SKM-1 treated with dmso at 0.1 percent for 144 hours (cell line): Measurements from ENCODE around the gene CDKAL1.
"Not testable (repeated sequence)": the region's sequence is repeated elsewhere in the genome, so short reads cannot be mapped to it uniquely, and the experiment has no call there.

ENCODE experiments used
- DNase-seq: peaks from one replicate; lab custom pipeline; 2025; ENCODE audit not compliant: unreplicated experiment; lab: John Stamatoyannopoulos, UW

The CDKAL1 gene

DNA sequence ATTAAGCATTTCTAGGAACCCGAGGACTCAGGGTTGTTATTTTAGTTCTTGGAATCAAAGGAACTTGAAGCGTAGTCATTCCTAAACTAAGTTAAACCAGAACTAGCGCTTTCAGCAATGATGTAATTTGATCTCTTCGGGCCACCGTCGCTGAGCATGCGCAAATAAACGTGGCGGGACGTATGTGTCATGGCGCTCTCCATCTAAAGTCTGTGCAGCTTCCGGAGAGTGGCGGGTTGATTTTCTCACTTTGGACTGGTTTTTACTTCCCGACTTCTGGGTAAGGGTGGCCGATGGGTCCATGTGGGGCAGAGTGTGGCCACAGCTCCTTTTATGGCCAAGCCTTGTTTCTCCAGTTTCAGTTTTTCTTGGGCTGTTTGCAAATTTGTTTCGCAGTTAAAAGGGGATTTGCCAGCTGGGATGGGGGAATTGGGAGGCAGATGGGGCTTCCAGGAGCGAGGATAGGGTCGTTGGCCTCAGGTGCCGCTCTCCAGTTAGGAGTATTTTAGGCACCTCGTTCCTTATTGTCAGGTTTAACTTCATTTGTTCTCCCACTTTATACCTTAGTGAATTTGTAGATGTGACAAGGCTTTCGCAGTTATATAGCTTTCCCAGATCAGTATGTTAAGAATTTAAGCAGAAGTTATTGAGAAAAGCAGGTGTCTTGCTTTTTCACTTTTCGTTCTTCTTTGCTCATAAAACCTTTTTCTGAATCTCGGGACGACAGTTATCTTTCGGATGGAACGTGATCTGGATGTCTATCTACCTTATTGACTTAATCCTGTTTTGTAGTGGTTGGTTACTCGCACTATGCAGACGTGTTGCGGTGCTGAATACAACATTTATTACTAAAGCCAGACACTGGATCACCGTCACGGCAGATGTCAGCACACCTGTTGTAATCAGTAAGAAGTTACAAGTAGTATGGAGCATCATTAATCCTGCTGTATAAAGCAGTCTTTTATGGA is at the start of gene CDKAL1:
CDKAL1 (plus strand) TSS at position 163 of the 968 bp plus-strand sequence. CDS start 11,894 bp downstream, outside the sequence.
- DNase-seq = peak; percentile 66

GRCh38 chr6:20486641-20487040 is 47.6 kb upstream of the CDKAL1 start:
- no peak for DNase-seq

- no peak for DNase-seq
Measured at GRCh38 chr6:20487669-20488375, 46.4 kb upstream of the CDKAL1 start.

DNA sequence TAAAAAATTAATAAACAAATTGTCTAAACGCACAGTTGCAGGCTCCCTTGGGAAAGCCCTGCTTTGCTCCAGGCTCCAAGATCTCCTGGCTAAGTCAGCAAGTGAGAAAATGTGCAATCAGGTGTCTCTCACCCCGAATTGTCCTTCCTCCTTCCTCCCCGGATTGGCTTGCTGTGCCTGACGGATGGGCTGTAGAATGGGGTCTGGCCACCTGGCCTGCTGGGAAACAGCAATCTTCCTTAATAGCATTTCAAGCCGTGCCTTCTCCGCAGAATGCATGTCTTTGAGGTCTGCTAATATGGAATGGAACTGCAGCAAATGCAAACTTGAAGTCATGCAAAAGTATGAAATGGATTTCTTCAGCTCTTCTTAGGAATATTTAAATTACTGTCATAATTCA is 43.7 kb upstream of the CDKAL1 start:
- DNase-seq = no peak

- no peak for DNase-seq
Measured at GRCh38 chr6:20492099-20492498, 42.2 kb upstream of the CDKAL1 start.

DNA sequence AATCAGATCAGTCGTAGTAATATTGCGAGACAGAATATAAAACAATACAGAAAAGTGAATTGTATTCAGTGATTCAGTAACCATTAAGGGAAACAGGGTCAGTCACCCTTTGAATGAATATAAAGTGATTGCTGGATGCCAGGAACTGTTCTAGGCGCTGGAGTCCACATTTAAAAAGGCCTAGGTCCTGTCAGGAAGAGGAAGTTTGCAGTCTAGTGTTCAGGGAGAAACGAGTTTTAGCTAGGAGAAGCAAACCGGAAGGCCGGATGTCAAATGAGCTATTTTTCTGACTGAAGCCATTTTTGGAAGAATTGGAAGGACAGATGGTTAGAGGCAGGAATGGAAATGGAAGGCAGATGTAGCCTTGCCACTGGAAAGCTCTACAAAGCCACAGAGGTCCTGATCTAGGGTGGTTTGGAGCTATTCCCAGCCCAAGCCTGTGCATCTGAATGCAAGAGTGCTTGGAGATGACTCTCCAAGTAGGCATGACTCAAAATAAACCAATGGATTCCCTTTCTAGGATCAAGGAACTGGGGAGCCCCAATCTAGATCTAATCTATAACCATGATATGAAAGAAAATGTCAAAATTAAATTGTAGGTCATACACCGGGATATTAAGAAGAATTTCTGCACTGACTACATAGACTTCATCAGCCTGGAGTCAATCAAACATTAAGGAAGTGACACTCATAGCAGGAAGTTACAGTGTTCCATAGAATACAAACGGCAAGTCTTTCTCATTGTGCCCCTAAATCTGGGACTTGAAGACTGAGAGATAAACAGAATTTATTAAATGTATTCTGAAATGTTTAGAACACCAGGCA is 36.8 kb upstream of the CDKAL1 start:
- no peak for DNase-seq

- DNase-seq = no peak
Measured at GRCh38 chr6:20498041-20498385, 36.2 kb upstream of the CDKAL1 start.

GRCh38 chr6:20509212-20509611 is 25.0 kb upstream of the CDKAL1 start:
- DNase-seq = no peak

DNA sequence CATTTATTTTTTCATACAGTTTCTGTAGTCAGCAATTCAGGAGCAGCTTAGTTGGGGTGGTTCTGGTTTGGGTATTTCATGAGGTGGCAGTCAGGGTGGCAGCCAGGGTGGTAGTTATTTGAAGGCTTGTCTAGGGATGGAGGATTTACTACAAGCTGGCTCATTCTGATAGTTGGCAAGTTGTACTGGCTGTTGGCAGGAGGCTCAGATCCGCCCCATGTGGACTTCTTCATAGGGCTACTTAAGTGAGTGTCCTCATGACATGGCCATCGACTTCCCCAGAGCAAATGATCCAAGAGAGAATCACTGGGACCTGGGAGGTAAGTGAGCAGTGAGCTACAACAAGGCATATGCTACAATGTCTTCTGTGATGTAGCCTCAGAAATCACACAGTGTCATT is 22.4 kb upstream of the CDKAL1 start:
- DNase-seq = no peak

- not testable (repeated sequence) for DNase-seq
Measured at GRCh38 chr6:20525208-20525607, 9.0 kb upstream of the CDKAL1 start.

- peak; percentile 4 for DNase-seq
Measured at GRCh38 chr6:20529086-20529448, 5.2 kb upstream of the CDKAL1 start.

- DNase-seq = no peak
Measured at GRCh38 chr6:20532881-20533280, 1.4 kb upstream of the CDKAL1 start.

GRCh38 chr6:20533746-20534294 is 437 bp upstream of the CDKAL1 start:
- DNase-seq = no peak

DNA sequence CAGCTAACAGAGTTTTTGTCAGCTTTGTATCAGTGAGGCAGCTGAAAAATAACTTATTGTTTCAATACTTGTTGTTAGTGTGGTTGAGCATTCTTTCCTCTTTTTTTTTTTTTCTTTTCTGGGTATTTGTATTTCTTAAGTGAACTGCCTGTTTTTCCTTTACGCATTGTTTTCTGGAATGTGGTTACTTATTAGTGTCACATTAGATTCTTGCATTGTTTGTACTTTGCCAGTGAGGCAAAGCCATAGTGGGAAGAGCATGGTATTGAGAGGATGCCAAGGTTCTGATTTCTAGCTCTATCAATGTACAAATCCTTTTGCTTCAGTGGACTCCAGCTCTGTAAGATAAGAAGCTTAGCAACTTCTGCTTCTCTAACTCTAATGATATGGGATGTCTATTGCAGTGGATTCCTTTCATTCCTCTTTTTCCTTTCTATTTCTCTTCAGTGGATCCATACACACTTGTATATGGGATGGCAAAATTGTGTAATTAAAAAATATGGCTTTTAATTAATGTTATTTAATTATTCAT is 3.9 kb downstream of the CDKAL1 start:
- DNase-seq = no peak

DNA sequence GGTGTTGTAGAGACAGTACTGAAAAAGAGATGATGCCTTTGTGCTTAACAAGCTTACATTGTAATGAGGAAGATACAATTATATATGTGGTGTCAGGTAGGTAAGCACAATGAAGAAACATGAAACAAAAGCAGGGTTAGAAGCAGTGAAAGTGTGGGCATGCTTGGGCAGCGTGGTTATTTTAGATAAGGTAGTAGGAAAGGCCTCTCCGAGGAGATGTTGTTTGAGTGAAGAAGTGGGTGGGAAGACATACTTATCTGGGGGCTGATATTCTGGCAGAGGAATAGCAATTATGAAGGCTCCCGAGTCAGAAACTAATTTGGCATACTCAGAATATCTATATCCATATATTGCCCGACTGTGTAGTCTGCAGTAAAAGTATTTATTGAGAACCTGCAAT is 4.7 kb downstream of the CDKAL1 start:
- DNase-seq = no peak

- DNase-seq = no peak
Measured at GRCh38 chr6:20539387-20539786, 5.1 kb downstream of the CDKAL1 start.

DNA sequence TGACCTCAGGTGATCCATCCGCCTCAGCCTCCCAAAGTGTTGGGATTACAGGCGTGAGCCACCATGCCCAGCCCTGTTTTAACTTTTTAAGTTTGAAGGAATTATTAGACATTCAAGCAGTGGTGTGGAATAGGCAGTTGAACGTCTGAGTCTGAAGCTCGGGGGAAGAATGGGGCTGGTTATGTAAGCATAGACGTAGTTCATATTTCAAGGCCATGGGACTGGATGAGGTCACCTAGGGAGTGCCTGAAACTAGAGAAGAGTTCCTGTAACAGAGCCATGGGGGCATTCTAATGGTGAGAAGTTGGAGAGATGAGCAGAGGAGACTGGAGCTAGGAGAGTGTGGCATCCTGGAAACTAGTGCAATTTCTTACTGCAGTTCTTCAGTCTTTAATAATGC is 6.4 kb downstream of the CDKAL1 start:
- no peak for DNase-seq

GRCh38 chr6:20541382-20541781 is 7.1 kb downstream of the CDKAL1 start:
- no peak for DNase-seq

DNA sequence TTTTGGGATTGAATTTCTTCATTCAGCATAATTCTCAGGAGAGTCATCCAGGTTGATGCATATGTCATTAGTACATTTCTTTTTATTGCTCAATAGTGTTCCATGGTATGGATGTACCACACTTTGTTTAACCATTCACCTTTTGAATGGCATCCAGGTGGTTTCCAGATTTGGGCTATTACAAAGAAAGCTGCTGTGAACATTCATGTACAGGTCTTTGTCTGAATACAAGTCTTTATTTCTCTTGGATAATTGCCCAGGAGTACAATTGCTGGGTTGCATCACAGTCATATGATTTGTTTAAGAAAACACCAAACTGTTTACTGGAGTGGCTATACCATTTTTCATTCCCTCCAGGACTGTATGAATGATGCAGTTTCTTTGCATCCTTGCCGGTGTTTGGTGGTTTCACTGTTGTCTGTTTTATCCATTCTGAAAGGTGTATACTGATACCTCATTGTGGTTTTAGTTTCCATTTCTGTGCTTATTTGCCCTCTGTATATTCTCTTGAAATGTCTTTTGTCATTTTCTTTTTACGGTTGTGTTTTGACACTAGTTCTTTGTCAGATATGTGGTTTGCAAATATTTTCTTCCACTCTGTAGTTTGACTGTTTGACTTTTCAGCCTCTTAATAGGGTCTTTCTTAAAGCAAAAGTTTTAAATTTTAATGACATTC is 8.8 kb downstream of the CDKAL1 start:
- DNase-seq = no peak

DNA sequence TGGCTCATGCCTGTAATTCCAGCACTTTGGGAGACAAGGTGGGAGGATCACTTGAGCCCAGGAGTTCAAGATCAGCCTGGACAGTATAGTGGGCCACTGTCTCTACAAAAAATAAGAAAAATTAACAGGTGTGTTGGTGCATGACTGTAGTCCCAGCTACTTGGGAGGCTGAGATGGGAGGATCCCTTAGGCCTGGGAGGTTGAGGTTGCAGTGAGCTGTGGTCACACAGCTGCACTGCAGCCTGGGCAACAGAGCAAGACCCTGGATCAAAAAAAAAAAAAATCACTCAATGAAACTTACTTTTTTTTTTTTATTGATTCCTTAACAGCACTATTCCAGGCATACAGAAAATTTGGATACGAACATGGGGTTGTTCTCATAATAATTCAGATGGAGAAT is 14.0 kb downstream of the CDKAL1 start:
- no peak for DNase-seq
